PC-3 (cell line): Measurements from ENCODE around the gene ERH.

ENCODE experiments used
- EZH2 ChIP-seq: fragments of 300-600 bp; sonication (generic); IDR thresholded peaks from one replicate; pipeline ENCODE4 v1.6.1; 2017; ENCODE audit warnings: antibody characterized with exemption, mild to moderate bottlenecking, low read length; ENCODE audit not compliant: unreplicated experiment
- TF ChIP-seq, protein P1 (sequence below): fragments of 300-600 bp; sonication (generic); conservative IDR thresholded peaks from 2 replicates; pipeline ENCODE4 v1.5.1; 2017; ENCODE audit warnings: antibody characterized with exemption, low read depth, mild to moderate bottlenecking, low read length

DNA sequence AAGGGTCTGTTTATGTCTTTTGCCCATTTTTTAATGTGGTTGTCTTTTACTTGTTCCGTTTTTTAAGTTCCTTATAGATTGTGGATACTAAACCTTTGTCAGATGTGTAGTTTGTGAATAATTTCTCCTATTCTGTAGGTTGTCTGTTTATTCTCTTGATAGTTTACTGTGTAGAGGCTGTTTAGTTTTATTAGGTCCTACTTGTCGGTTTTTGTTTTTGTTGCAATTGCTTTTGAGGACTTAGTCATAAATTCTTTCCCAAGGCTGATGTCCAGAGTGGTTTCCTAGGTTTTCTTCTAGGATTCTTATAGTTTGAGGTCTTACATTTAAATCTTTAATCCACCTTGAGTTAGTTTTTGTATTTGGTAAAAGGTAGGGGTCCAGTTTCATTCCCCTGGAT, 34.3 kb upstream of the ERH start:
- TF ChIP-seq, protein P1, sequence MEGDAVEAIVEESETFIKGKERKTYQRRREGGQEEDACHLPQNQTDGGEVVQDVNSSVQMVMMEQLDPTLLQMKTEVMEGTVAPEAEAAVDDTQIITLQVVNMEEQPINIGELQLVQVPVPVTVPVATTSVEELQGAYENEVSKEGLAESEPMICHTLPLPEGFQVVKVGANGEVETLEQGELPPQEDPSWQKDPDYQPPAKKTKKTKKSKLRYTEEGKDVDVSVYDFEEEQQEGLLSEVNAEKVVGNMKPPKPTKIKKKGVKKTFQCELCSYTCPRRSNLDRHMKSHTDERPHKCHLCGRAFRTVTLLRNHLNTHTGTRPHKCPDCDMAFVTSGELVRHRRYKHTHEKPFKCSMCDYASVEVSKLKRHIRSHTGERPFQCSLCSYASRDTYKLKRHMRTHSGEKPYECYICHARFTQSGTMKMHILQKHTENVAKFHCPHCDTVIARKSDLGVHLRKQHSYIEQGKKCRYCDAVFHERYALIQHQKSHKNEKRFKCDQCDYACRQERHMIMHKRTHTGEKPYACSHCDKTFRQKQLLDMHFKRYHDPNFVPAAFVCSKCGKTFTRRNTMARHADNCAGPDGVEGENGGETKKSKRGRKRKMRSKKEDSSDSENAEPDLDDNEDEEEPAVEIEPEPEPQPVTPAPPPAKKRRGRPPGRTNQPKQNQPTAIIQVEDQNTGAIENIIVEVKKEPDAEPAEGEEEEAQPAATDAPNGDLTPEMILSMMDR = no peak
- TF ChIP-seq EZH2 = no peak
